ENCODE measurements around the gene POU6F2. TPM values are rescaled to one million over a fixed set of nuclear protein-coding genes. Genes with fewer than 3 reads are reported as not detected.

The POU6F2 gene
- total RNA-seq, 2 experiments from 2014 or later: 0.12 TPM; not detected in 1

GRCh38 chr7:39086638-39087360, 109.1 kb downstream of the POU6F2 start:
- Mint-ChIP-seq H3K27me3 (peaks cover 8% of the 10 kb centered on the region), H3K36me3 (ENCODE audit: low read depth) (no peaks in the 10 kb centered on the region), H3K27ac (no peak overlapping the region), H3K4me1 (no peaks in the 10 kb centered on the region), H3K9me3 (no peaks in the 10 kb centered on the region), H3K4me3 (no peak overlapping the region)
- POLR2A ChIA-PET: no interaction called here
- CTCF ChIA-PET: no interaction called here
- DNase-seq: no peak

GRCh38 chr7:39088730-39089593, 111.3 kb downstream of the POU6F2 start:
- Mint-ChIP-seq H3K4me3 (no peak overlapping the region), H3K4me1 (no peaks in the 10 kb centered on the region), H3K9me3 (no peaks in the 10 kb centered on the region), H3K27me3 (peaks cover 7% of the 10 kb centered on the region), H3K36me3 (ENCODE audit: low read depth) (no peaks in the 10 kb centered on the region), H3K27ac (no peak overlapping the region)
- ChIA-PET POLR2A (no interaction called here), CTCF (no interaction called here)
- DNase-seq: no peak

GRCh38 chr7:39091145-39091544, 113.4 kb downstream of the POU6F2 start:
- no peak for DNase-seq
- Mint-ChIP-seq H3K9me3 (no peaks in the 10 kb centered on the region), H3K4me1 (no peaks in the 10 kb centered on the region), H3K27ac (no peak overlapping the region), H3K36me3 (ENCODE audit: low read depth) (no peaks in the 10 kb centered on the region), H3K4me3 (no peak overlapping the region), H3K27me3 (peaks cover 4% of the 10 kb centered on the region)
- CTCF ChIA-PET: no interaction called here
- POLR2A ChIA-PET: no interaction called here

GRCh38 chr7:39091774-39092173, 114.1 kb downstream of the POU6F2 start:
- Mint-ChIP-seq H3K4me1 (no peaks in the 10 kb centered on the region), H3K9me3 (no peaks in the 10 kb centered on the region), H3K27me3 (peaks cover 2% of the 10 kb centered on the region), H3K36me3 (ENCODE audit: low read depth) (no peaks in the 10 kb centered on the region), H3K27ac (no peak overlapping the region), H3K4me3 (no peak overlapping the region)
- CTCF ChIA-PET: no interaction called here
- DNase-seq: no peak
- POLR2A ChIA-PET: no interaction called here

- peaks cover 2% of the 10 kb centered on the region for H3K27me3 Mint-ChIP-seq
- no peak overlapping the region for H3K27ac Mint-ChIP-seq
- CTCF ChIA-PET: no interaction called here
- H3K4me3 Mint-ChIP-seq: no peak overlapping the region
- no peaks in the 10 kb centered on the region for H3K9me3 Mint-ChIP-seq
- H3K4me1 Mint-ChIP-seq: no peaks in the 10 kb centered on the region
- H3K36me3 Mint-ChIP-seq (ENCODE audit: low read depth): no peaks in the 10 kb centered on the region
- no peak for DNase-seq
- POLR2A ChIA-PET: no interaction called here
Observed at GRCh38 chr7:39094731-39095130, 117.0 kb downstream of the POU6F2 start.

- Mint-ChIP-seq H3K4me1 (no peaks in the 10 kb centered on the region), H3K36me3 (ENCODE audit: low read depth) (no peaks in the 10 kb centered on the region), H3K27ac (no peak overlapping the region), H3K27me3 (peaks cover 2% of the 10 kb centered on the region), H3K4me3 (no peak overlapping the region), H3K9me3 (no peaks in the 10 kb centered on the region)
- POLR2A ChIA-PET: no interaction called here
- CTCF ChIA-PET: no interaction called here
- DNase-seq: no peak
Observed at GRCh38 chr7:39095875-39096619, 118.3 kb downstream of the POU6F2 start.

GRCh38 chr7:39098506-39098905, 120.8 kb downstream of the POU6F2 start:
- POLR2A ChIA-PET: no interaction called here
- peaks cover 2% of the 10 kb centered on the region for H3K27me3 Mint-ChIP-seq

GRCh38 chr7:39099146-39099545, 121.4 kb downstream of the POU6F2 start:
- Mint-ChIP-seq H3K9me3 (no peaks in the 10 kb centered on the region), H3K4me3 (no peak overlapping the region), H3K4me1 (no peaks in the 10 kb centered on the region), H3K27me3 (peaks cover 2% of the 10 kb centered on the region), H3K36me3 (ENCODE audit: low read depth) (no peaks in the 10 kb centered on the region), H3K27ac (no peak overlapping the region)
- no peak for DNase-seq
- CTCF ChIA-PET: interaction anchor here (0.8 kb wide), 1 partner anchor 19 kb away, joined by 3 read pairs; no protein-coding TSS in a partner anchor
- POLR2A ChIA-PET: no interaction called here

More at GRCh38 chr7:39098506-39098905, 120.8 kb downstream of the POU6F2 start:
- Mint-ChIP-seq H3K4me3 (no peak overlapping the region), H3K27ac (no peak overlapping the region), H3K36me3 (ENCODE audit: low read depth) (no peaks in the 10 kb centered on the region), H3K9me3 (no peaks in the 10 kb centered on the region), H3K4me1 (no peaks in the 10 kb centered on the region)
- CTCF ChIA-PET: interaction anchor here (0.7 kb wide), 1 partner anchor 457 kb away, joined by 3 read pairs; no protein-coding TSS in a partner anchor
- no peak for DNase-seq

- Mint-ChIP-seq H3K27me3 (peaks cover 2% of the 10 kb centered on the region), H3K4me1 (no peaks in the 10 kb centered on the region), H3K9me3 (no peaks in the 10 kb centered on the region), H3K4me3 (no peak overlapping the region), H3K27ac (no peak overlapping the region), H3K36me3 (ENCODE audit: low read depth) (no peaks in the 10 kb centered on the region)
- ChIA-PET CTCF (interaction anchor here (0.8 kb wide), 1 partner anchor 18 kb away, joined by 3 read pairs; no protein-coding TSS in a partner anchor), POLR2A (no interaction called here)
- no peak for DNase-seq
Observed at GRCh38 chr7:39100270-39100669, 122.6 kb downstream of the POU6F2 start.

GRCh38 chr7:39102234-39102633, 124.5 kb downstream of the POU6F2 start:
- H3K4me1 Mint-ChIP-seq: no peaks in the 10 kb centered on the region

GRCh38 chr7:39105720-39106119, 128.0 kb downstream of the POU6F2 start:
- ChIA-PET POLR2A (no interaction called here), CTCF (no interaction called here)
- Mint-ChIP-seq H3K9me3 (no peaks in the 10 kb centered on the region), H3K27ac (no peak overlapping the region), H3K36me3 (ENCODE audit: low read depth) (no peaks in the 10 kb centered on the region), H3K4me1 (no peaks in the 10 kb centered on the region), H3K4me3 (no peak overlapping the region), H3K27me3 (peaks cover 2% of the 10 kb centered on the region)
- DNase-seq: no peak

More at GRCh38 chr7:39102234-39102633, 124.5 kb downstream of the POU6F2 start:
- Mint-ChIP-seq H3K36me3 (ENCODE audit: low read depth) (no peaks in the 10 kb centered on the region), H3K9me3 (no peaks in the 10 kb centered on the region), H3K27me3 (peaks cover 2% of the 10 kb centered on the region), H3K27ac (no peak overlapping the region), H3K4me3 (no peak overlapping the region)
- CTCF ChIA-PET: no interaction called here
- POLR2A ChIA-PET: no interaction called here
- no peak for DNase-seq

GRCh38 chr7:39125846-39126245, 148.1 kb downstream of the POU6F2 start:
- POLR2A ChIA-PET: no interaction called here
- Mint-ChIP-seq H3K4me1 (no peaks in the 10 kb centered on the region), H3K9me3 (no peaks in the 10 kb centered on the region), H3K27ac (no peak overlapping the region), H3K27me3 (peaks cover 7% of the 10 kb centered on the region), H3K4me3 (no peak overlapping the region), H3K36me3 (ENCODE audit: low read depth) (no peaks in the 10 kb centered on the region)
- CTCF ChIA-PET: no interaction called here
- DNase-seq: no peak

GRCh38 chr7:39127058-39127457, 149.3 kb downstream of the POU6F2 start:
- Mint-ChIP-seq H3K4me3 (no peak overlapping the region), H3K4me1 (peaks cover 3% of the 10 kb centered on the region), H3K27ac (no peak overlapping the region), H3K36me3 (ENCODE audit: low read depth) (no peaks in the 10 kb centered on the region), H3K9me3 (no peaks in the 10 kb centered on the region), H3K27me3 (peaks cover 5% of the 10 kb centered on the region)
- no peak for DNase-seq
- CTCF ChIA-PET: no interaction called here
- POLR2A ChIA-PET: no interaction called here
